ENCODE measurements around the gene SUDS3. TPM values are rescaled to one million over a fixed set of nuclear protein-coding genes. Genes with fewer than 3 reads are reported as not detected.
A peak's percentile ranks its signal among the peaks of the same experiment; 100 is the strongest.

Gene SUDS3
- total RNA-seq, 1 donor from 2014 or later: 27.2 TPM

GRCh38 chr12:118370601-118371000 lies 5.8 kb upstream of the SUDS3 start:
- Mint-ChIP-seq H3K27ac (ENCODE audit: unreplicated experiment) (no peak overlapping the region), H3K4me1 (ENCODE audit: unreplicated experiment) (peaks cover 5% of the 10 kb centered on the region), H3K4me3 (ENCODE audit: unreplicated experiment) (peak overlapping the region; percentile 96), H3K9me3 (ENCODE audit: unreplicated experiment) (no peaks in the 10 kb centered on the region), H3K36me3 (ENCODE audit: low read depth, unreplicated experiment) (no peaks in the 10 kb centered on the region), H3K27me3 (ENCODE audit: unreplicated experiment) (peaks cover 5% of the 10 kb centered on the region)
- no peak for DNase-seq (ENCODE audit: low spot score)
- no peak for TF ChIP-seq CTCF (IDR thresholded peaks at IDR 0.05; ENCODE audit: unreplicated experiment)

GRCh38 chr12:118371321-118372282 lies 4.8 kb upstream of the SUDS3 start:
- H3K36me3 Mint-ChIP-seq (ENCODE audit: low read depth, unreplicated experiment): no peaks in the 10 kb centered on the region
- peak; percentile 32 for DNase-seq (ENCODE audit: low spot score)
- H3K9me3 Mint-ChIP-seq (ENCODE audit: unreplicated experiment): no peaks in the 10 kb centered on the region
- H3K27me3 Mint-ChIP-seq (ENCODE audit: unreplicated experiment): peaks cover 5% of the 10 kb centered on the region
- H3K4me3 Mint-ChIP-seq (ENCODE audit: unreplicated experiment): peak overlapping the region; percentile 96
- no peak overlapping the region for H3K27ac Mint-ChIP-seq (ENCODE audit: unreplicated experiment)
- no peak for TF ChIP-seq CTCF (IDR thresholded peaks at IDR 0.05; ENCODE audit: unreplicated experiment)
- H3K4me1 Mint-ChIP-seq (ENCODE audit: unreplicated experiment): peaks cover 5% of the 10 kb centered on the region

- Mint-ChIP-seq H3K9me3 (ENCODE audit: unreplicated experiment) (no peaks in the 10 kb centered on the region), H3K4me3 (ENCODE audit: unreplicated experiment) (peak within 1 kb of the TSS; percentile 96), H3K36me3 (ENCODE audit: low read depth, unreplicated experiment) (no peaks in the 10 kb centered on the region), H3K4me1 (ENCODE audit: unreplicated experiment) (peaks cover 10% of the 10 kb centered on the region), H3K27ac (ENCODE audit: unreplicated experiment) (peak within 1 kb of the TSS; percentile 80), H3K27me3 (ENCODE audit: unreplicated experiment) (peaks cover 5% of the 10 kb centered on the region)
- peak; percentile 97 for DNase-seq (ENCODE audit: low spot score)
- no peak for TF ChIP-seq CTCF (IDR thresholded peaks at IDR 0.05; ENCODE audit: unreplicated experiment)
Observed at GRCh38 chr12:118372541-118373495, 3.5 kb upstream of the SUDS3 start, which contains the start of gene TAOK3. Gene TAOK3 (minus strand): TSS chr12:118372907. CDS start chr12:118255567, 117,340 bp downstream.

- DNase-seq (ENCODE audit: low spot score): no peak
- peaks cover 10% of the 10 kb centered on the region for H3K4me1 Mint-ChIP-seq (ENCODE audit: unreplicated experiment)
- peaks cover 5% of the 10 kb centered on the region for H3K27me3 Mint-ChIP-seq (ENCODE audit: unreplicated experiment)
- TF ChIP-seq CTCF (IDR thresholded peaks at IDR 0.05; ENCODE audit: unreplicated experiment): no peak
- H3K36me3 Mint-ChIP-seq (ENCODE audit: low read depth, unreplicated experiment): no peaks in the 10 kb centered on the region
- no peaks in the 10 kb centered on the region for H3K9me3 Mint-ChIP-seq (ENCODE audit: unreplicated experiment)
- H3K4me3 Mint-ChIP-seq (ENCODE audit: unreplicated experiment): peak overlapping the region; percentile 92
- no peak overlapping the region for H3K27ac Mint-ChIP-seq (ENCODE audit: unreplicated experiment)
Observed at GRCh38 chr12:118373616-118374015, 2.7 kb upstream of the SUDS3 start.
